ENCODE data around the gene KIF26B.
"Not testable (repeated sequence)": the region's sequence is repeated elsewhere in the genome, so short reads cannot be mapped to it uniquely, and the experiment has no call there.

KIF26B gene

DNA sequence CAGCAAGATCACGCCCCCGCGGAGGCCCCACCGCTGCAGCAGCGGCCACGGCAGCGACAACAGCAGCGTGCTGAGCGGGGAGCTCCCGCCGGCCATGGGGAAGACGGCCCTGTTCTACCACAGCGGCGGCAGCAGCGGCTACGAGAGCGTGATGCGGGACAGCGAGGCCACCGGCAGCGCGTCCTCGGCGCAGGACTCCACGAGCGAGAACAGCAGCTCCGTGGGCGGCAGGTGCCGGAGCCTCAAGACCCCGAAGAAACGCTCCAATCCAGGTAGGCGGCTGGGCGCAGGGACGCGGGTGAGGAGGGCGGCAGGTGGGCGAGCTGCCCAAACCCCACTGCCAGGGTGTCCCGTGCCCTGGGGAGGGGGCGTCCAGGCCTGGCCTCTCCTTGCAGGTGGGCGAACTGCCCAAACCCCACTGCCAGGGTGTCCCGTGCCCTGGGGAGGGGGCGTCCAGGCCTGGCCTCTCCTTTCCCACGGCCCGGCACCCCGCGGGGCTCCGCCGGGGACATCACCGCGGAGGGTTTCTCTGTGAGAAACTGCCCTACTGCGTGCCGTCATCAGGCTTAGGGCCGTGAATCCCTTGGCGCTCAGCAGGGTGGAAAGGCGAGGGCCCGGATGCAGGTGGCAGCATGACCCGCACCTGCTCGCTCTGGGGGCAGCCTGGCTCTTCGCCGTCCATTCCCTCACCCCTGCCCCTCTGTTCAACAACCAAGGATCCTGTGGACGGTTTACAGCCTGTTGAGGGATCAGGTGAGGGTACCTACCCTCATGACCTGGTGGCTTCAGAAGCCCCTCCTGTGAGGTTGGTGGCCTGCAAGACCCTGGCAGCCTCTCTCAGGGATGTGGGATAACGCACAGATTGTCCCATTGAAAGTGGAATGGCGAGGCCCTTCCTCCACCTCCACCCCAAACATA lies 534.0 kb downstream of the KIF26B start:
- no peak for DNase-seq (ENCODE audit: low read depth in 2 of 3, low spot score in 1 of 3)

GRCh38 chr1:245690156-245690690 lies 535.4 kb downstream of the KIF26B start:
- DNase-seq (ENCODE audit: low read depth in 2 of 3, low spot score in 1 of 3) = no peak

GRCh38 chr1:245690946-245691541 lies 536.3 kb downstream of the KIF26B start:
- no peak for DNase-seq (ENCODE audit: low read depth in 2 of 3, low spot score in 1 of 3)

DNA sequence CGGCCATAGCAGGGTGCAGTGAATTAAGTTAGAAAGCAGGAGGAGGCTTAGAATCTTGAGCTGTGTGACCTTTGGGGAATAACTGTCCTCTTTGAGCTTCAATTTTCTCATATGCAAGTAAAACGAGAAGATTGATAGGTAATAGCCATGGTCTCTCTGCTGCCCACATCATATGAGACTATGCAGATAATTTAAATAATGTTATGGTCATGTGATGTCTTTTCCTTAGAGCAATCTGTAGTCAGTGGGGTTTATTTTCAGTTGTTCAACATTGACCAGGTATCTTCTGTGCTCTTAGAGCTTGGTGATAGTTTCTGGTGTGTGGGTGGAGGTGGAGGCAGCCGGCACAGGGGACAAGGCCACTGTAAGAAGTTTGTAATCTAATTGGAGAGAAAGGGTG lies 537.1 kb downstream of the KIF26B start:
- DNase-seq (ENCODE audit: low read depth in 2 of 3, low spot score in 1 of 3) = no peak

GRCh38 chr1:245692318-245692717 lies 537.5 kb downstream of the KIF26B start:
- DNase-seq (ENCODE audit: low read depth in 2 of 3, low spot score in 1 of 3) = no peak

GRCh38 chr1:245693116-245693793 lies 538.5 kb downstream of the KIF26B start:
- DNase-seq (ENCODE audit: low read depth in 2 of 3, low spot score in 1 of 3) = no peak

GRCh38 chr1:245693941-245694752 lies 539.4 kb downstream of the KIF26B start:
- no peak for DNase-seq (ENCODE audit: low read depth in 2 of 3, low spot score in 1 of 3)

- no peak for DNase-seq (ENCODE audit: low read depth in 2 of 3, low spot score in 1 of 3)
These were observed 540.0 kb downstream of the KIF26B start for GRCh38 chr1:245694753-245695195.

- DNase-seq (ENCODE audit: low read depth in 2 of 3, low spot score in 1 of 3) = no peak
These were observed 540.4 kb downstream of the KIF26B start for GRCh38 chr1:245695211-245695610.

DNA sequence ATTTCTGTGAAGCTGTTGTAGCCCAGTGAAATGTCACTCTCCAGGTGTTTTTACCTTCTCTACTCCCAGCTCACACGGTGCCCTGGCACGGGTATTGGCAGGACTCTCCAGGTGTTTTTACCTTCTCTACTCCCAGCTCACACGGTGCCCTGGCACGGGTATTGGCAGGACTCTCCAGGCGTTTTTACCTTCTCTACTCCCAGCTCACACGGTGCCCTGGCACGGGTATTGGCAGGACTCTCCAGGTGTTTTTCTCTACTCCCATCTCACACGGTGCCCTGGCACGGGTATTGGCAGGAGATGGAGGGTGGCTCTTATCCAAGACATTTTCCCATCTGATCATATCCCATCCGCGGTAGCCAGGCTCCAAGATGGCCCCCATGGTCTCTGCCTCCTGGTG lies 540.9 kb downstream of the KIF26B start:
- DNase-seq (ENCODE audit: low read depth in 2 of 3, low spot score in 1 of 3) = not testable (repeated sequence)

DNA sequence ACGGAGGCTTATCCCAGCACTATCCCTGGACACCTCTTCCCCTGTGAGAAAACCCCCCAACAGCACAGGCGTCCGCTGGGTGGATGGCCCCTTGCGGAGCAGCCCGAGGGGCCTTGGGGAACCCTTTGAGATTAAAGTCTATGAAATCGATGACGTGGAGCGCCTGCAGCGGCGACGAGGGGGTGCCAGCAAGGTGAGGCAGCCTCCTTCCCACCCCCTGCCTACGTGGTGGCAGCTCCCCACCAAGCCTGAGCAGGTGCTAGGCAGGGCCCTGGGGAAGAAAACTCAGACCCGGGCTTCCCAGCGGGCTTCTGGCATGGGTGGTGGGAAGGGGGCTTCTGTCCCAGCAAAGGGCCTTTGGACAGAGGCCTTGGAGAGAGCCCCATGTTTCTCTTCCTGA lies 543.3 kb downstream of the KIF26B start:
- no peak for DNase-seq (ENCODE audit: low read depth in 2 of 3, low spot score in 1 of 3)

DNA sequence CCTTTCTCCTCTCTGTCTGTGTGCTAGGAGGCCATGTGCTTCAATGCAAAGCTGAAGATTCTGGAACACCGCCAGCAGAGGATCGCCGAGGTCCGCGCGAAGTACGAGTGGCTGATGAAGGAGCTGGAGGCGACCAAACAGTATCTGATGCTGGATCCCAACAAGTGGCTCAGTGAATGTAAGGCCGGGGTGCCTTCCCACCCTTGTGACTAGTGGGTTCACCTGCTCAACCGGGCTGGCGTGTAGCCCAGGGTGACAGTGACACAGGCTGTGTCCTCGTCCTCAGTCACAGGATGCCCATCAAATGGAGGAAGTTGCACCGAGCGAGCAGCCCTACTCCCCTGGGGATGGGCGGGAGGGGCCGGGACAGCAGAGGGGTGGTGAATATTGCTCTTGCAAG lies 544.1 kb downstream of the KIF26B start:
- no peak for DNase-seq (ENCODE audit: low read depth in 2 of 3, low spot score in 1 of 3)

- DNase-seq (ENCODE audit: low read depth in 2 of 3, low spot score in 1 of 3) = no peak
These were observed 545.8 kb downstream of the KIF26B start for GRCh38 chr1:245700631-245701030.

DNA sequence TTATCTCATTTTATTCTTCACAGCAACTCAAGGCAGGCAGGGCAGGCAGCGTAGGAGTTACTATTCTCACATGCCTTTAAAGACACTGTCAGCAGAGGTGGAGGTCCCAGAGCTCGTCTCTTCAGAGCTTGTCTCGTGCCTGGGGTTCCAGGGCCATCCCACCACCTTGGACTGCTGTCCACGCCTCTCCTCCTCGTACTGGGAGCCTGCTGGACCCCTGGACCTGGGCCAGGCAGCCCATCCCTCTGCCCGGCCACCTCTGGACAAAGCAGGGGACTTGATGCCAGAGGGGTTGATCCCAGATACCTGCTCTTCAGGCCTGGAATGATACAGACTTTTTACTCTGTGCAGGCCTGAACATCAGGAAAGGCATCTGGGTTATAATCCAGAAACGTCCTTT lies 546.8 kb downstream of the KIF26B start:
- no peak for DNase-seq (ENCODE audit: low read depth in 2 of 3, low spot score in 1 of 3)

DNA sequence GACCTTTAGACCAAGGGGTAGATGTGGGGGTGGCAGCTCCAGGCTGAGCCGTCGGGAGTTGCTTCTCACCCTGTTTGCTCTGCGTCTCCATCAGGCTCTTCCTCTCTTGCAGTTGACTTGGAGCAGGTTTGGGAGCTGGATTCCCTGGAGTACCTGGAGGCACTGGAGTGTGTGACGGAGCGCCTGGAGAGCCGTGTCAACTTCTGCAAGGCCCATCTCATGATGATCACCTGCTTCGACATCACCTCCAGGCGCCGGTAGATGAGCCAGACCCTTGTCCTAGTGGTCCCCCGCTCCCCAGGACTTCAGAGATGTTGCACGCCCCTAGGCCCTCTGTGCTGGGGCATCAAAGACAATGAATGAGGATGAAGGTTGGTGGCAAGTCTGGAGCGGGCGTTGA lies 547.6 kb downstream of the KIF26B start:
- no peak for DNase-seq (ENCODE audit: low read depth in 2 of 3, low spot score in 1 of 3)

DNA sequence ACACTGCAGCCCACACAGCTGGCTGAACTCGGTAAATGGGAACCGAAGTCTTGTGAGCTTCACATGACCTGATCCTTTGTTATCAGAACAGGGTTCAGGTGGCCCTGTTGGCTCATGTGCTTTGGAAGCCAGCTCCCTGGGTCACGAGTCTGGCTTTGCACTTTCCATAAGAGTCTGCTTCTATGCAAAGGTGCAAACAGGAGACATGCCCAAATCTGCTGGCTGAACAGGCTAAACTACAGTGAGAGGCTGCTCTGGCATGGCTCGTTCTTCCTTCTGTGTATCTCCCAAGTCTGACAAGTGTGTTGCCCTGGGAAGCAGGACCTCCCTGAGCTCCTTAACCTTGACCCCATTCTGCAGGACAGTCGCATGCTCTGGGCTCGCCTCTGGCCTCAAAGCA lies 549.6 kb downstream of the KIF26B start:
- DNase-seq (ENCODE audit: low read depth in 2 of 3, low spot score in 1 of 3) = no peak

GRCh38 chr1:245704765-245705164 lies 550.0 kb downstream of the KIF26B start:
- DNase-seq (ENCODE audit: low read depth in 2 of 3, low spot score in 1 of 3) = no peak

DNA sequence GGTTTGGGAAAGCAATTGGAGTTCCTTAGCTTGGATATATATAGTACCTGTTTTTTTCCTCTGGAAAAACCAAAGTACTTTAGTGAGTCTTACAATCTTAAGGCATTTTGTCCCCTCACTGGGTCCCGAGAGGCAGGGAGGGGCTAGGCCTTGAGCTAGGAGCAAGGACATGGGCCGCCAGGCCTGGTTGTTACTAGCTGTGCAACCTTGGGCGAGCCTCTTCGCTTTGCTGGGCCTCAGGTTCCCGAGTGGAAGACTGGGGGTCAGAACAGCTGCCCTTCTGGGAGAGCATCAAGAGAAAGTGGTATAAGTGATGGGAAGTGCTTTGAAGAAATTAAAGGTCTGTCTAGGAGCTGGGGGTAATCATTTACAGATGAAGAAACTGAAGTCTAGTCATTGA lies 553.2 kb downstream of the KIF26B start:
- DNase-seq (ENCODE audit: low read depth in 2 of 3, low spot score in 1 of 3) = no peak

DNA sequence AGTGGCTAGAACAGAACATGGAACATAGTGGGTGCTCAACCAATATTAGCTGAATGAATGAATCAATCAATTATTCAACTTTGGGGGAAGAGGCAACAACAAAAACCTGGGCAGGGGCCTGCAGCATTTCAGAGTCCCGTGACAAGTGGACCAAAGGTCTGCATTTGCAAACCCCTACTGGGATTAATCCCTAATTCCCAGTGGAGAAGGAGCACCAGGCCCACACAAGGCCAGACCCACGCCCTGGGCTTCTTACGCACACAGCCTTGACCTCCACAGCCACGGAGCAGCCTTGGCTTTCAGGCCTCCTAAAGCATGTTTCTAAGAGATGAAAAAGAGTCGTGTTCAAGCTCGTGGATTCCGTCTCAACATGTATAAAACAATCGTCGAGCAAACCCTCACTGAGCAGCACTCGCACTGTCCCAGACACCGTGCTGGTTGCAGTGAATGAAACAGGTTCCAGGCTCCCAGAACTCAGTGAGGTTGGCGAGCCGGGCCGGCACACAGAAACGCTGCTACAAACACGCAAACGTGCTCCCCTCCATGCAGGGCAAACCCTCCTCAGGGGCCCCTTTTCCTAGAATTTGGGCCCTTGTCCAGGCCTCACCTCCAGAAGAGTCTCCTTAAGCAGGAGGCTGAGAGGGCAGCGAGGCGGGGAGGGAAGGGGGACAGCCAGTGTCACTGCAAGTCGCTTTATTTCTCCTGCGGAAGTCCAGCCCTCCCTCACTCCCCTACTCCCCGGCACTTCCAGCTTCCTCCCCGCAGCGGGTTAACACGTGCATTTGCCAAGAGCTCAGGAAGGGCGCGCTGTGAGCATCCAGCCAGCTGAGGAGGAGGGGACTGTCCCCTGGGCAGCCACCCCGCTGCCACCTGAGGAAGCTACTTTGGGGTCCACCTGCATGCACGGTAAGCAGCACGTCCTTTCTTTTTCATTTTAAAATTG lies 556.4 kb downstream of the KIF26B start:
- no peak for DNase-seq (ENCODE audit: low read depth in 2 of 3, low spot score in 1 of 3)

GRCh38 chr1:245714027-245714426 lies 559.2 kb downstream of the KIF26B start:
- DNase-seq (ENCODE audit: low read depth in 2 of 3, low spot score in 1 of 3) = not testable (repeated sequence)
